ENCODE data around the gene TRANK1.

The TRANK1 gene

GRCh38 chr3:36866368-36866767 lies 78.5 kb downstream of the TRANK1 start:
- H3K4me3 ChIP-seq (ENCODE audit: low read depth, low read length) = no peak overlapping the region
- no peaks in the 10 kb centered on the region for H3K27me3 ChIP-seq (ENCODE audit: control insufficient read depth, insufficient read depth, low read length)
- H3K4me1 ChIP-seq (ENCODE audit: control insufficient read depth, insufficient read depth, low read length) = peaks cover 13% of the 10 kb centered on the region; the same call in 1 of the 2 replicates
- no peak overlapping the region for H3K9ac ChIP-seq (ENCODE audit: low read depth, low read length)
- H3K9me3 ChIP-seq (ENCODE audit: control insufficient read depth, insufficient read depth, low read length) = no peaks in the 10 kb centered on the region
- no peak overlapping the region for H3K27ac ChIP-seq (ENCODE audit: low read depth, low read length)
- H3K36me3 ChIP-seq (ENCODE audit: control insufficient read depth, insufficient read depth, low read length) = no peaks in the 10 kb centered on the region

DNA sequence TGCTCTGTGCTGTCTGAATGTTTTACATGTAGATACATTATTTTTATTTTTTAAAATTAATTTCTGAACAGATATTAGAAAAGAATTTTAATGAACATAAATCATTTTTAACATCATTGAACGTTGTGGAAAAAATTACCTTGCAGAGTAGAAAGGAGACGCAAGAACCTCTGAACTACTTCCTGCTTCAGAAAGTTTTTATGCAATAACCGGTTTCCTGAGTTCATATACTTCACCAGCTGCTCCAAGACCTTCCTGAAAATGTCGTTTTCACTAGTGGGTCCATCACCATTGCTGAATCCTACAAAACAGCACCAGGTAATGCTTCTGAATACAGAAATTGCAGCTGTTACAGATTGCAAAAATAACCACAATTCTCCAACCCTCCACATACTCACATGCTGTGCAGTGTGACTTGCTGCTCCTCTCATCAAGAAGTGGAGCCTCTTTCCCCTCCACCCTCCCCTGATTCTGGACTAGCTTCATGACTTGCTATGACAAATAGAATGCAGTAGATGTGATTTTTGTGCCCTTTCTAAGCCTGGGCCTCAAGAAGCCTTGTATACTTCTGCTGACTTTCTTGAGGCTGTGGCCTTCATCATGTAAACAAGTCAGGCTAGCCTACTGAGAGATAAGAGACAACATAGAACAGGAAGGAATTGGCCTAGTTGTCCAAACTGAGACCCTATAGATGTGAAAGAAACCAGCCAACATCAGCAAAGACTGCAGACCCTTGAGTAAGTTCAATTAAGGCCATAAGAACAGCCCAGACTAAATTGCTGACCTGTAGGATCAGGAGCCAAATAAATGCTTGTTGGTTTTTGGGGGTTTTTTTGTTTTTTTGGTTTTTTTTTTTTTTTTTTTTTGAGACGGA lies 80.4 kb downstream of the TRANK1 start:
- Histone ChIP-seq H3K9ac (ENCODE audit: low read depth, low read length) (no peak overlapping the region), H3K4me1 (ENCODE audit: control insufficient read depth, insufficient read depth, low read length) (peaks cover 13% of the 10 kb centered on the region; the same call in 1 of the 2 replicates), H3K27ac (ENCODE audit: low read depth, low read length) (no peak overlapping the region), H3K36me3 (ENCODE audit: control insufficient read depth, insufficient read depth, low read length) (no peaks in the 10 kb centered on the region), H3K4me3 (ENCODE audit: low read depth, low read length) (no peak overlapping the region), H3K9me3 (ENCODE audit: control insufficient read depth, insufficient read depth, low read length) (no peaks in the 10 kb centered on the region), H3K27me3 (ENCODE audit: control insufficient read depth, insufficient read depth, low read length) (no peaks in the 10 kb centered on the region)

DNA sequence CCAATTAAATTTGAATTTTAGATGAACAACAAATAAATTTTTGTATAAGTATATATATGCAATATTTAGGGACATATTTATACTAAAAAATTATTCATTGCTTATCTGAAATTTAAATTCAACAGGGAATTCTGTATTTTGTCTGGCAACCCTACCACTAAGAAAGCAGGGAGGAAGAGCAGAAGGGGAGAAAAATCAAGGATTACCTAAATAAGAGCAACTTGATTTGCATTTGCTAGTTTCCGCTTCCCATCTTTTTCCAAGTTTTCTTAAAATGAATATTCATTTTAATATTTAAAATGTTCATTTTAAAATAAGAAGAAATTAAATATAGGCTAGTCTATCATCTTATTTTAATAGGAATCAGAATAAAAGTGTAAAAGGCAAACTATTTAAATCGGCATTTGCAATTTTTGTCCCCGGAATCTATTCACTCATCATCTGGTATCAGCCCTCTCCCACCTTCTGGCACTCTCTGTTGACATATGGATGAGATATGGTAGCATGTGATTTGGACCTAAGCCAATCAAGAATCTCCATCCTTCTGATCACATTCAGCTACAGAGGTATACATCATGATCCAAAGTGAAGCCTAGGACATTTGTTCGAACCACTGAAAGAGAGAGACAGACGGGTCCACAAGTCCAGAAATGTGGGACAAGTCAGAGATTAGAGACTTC lies 82.6 kb downstream of the TRANK1 start:
- H3K9ac ChIP-seq (ENCODE audit: low read depth, low read length) = no peak overlapping the region
- H3K27me3 ChIP-seq (ENCODE audit: control insufficient read depth, insufficient read depth, low read length) = no peaks in the 10 kb centered on the region
- H3K9me3 ChIP-seq (ENCODE audit: control insufficient read depth, insufficient read depth, low read length) = no peaks in the 10 kb centered on the region
- no peak overlapping the region for H3K4me3 ChIP-seq (ENCODE audit: low read depth, low read length)
- 0 out of 2 replicates have a peak, but pooled peaks cover 3% of the 10 kb centered on the region for H3K36me3 ChIP-seq (ENCODE audit: control insufficient read depth, insufficient read depth, low read length)
- H3K4me1 ChIP-seq (ENCODE audit: control insufficient read depth, insufficient read depth, low read length) = peaks cover 9% of the 10 kb centered on the region; the same call in 1 of the 2 replicates
- no peak overlapping the region for H3K27ac ChIP-seq (ENCODE audit: low read depth, low read length)

GRCh38 chr3:36859494-36859893 lies 85.4 kb downstream of the TRANK1 start:
- Histone ChIP-seq H3K36me3 (ENCODE audit: control insufficient read depth, insufficient read depth, low read length) (0 out of 2 replicates have a peak, but pooled peaks cover 3% of the 10 kb centered on the region), H3K4me1 (ENCODE audit: control insufficient read depth, insufficient read depth, low read length) (0 out of 2 replicates have a peak, but pooled peaks cover 2% of the 10 kb centered on the region), H3K27me3 (ENCODE audit: control insufficient read depth, insufficient read depth, low read length) (no peaks in the 10 kb centered on the region)

GRCh38 chr3:36852071-36852470 lies 92.8 kb downstream of the TRANK1 start:
- Histone ChIP-seq H3K36me3 (ENCODE audit: control insufficient read depth, insufficient read depth, low read length) (no peaks in the 10 kb centered on the region), H3K9me3 (ENCODE audit: control insufficient read depth, insufficient read depth, low read length) (no peaks in the 10 kb centered on the region), H3K4me1 (ENCODE audit: control insufficient read depth, insufficient read depth, low read length) (no peaks in the 10 kb centered on the region), H3K9ac (ENCODE audit: low read depth, low read length) (no peak overlapping the region), H3K4me3 (ENCODE audit: low read depth, low read length) (no peak overlapping the region), H3K27me3 (ENCODE audit: control insufficient read depth, insufficient read depth, low read length) (no peaks in the 10 kb centered on the region), H3K27ac (ENCODE audit: low read depth, low read length) (no peak overlapping the region)

More at GRCh38 chr3:36859494-36859893, 85.4 kb downstream of the TRANK1 start:
- H3K9ac ChIP-seq (ENCODE audit: low read depth, low read length) = no peak overlapping the region
- H3K27ac ChIP-seq (ENCODE audit: low read depth, low read length) = no peak overlapping the region
- no peak overlapping the region for H3K4me3 ChIP-seq (ENCODE audit: low read depth, low read length)
- no peaks in the 10 kb centered on the region for H3K9me3 ChIP-seq (ENCODE audit: control insufficient read depth, insufficient read depth, low read length)

DNA sequence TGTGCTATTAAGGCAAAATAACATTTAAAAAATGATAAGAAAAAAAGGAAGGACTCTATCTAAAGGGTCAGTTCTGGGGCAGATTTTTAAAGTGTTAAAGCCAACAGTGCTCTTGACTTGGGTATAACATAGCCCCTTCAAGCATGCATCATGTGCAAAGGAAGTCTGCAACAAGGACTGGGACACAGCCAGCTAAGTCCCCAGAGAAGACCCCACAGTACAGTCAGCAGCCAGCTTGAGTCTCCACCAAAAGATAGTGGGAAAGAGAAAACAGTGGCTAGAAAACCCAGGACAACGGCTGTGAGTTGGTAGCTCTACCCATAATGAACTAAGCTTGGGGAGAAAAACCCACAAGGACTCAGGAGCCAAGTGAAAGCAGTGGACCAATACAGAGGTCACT lies 94.1 kb downstream of the TRANK1 start:
- H3K4me1 ChIP-seq (ENCODE audit: control insufficient read depth, insufficient read depth, low read length) = no peaks in the 10 kb centered on the region
- H3K4me3 ChIP-seq (ENCODE audit: low read depth, low read length) = no peak overlapping the region
- no peaks in the 10 kb centered on the region for H3K9me3 ChIP-seq (ENCODE audit: control insufficient read depth, insufficient read depth, low read length)
- no peak overlapping the region for H3K27ac ChIP-seq (ENCODE audit: low read depth, low read length)
- no peaks in the 10 kb centered on the region for H3K36me3 ChIP-seq (ENCODE audit: control insufficient read depth, insufficient read depth, low read length)
- H3K27me3 ChIP-seq (ENCODE audit: control insufficient read depth, insufficient read depth, low read length) = no peaks in the 10 kb centered on the region
- H3K9ac ChIP-seq (ENCODE audit: low read depth, low read length) = no peak overlapping the region

DNA sequence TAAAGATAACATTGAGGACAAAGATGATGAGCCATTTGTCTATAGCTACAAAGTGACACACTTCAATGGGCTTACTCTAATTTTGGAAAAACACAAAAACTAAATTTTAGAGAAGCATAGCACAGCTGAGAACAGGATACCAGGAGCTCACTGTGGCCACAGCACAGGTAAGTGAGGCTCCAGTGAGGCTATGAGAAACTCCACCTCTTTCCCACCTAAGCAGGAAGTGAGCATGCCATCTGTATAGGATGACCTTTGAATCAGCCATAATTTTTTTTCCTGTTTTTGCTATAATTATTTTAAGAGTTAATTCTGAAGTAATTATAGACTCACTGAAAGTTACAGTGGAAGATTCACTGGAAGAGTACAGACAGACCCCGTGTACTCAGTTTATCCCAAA lies 98.4 kb downstream of the TRANK1 start:
- no peaks in the 10 kb centered on the region for H3K27me3 ChIP-seq (ENCODE audit: control insufficient read depth, insufficient read depth, low read length)
- H3K4me1 ChIP-seq (ENCODE audit: control insufficient read depth, insufficient read depth, low read length) = no peaks in the 10 kb centered on the region
- no peaks in the 10 kb centered on the region for H3K9me3 ChIP-seq (ENCODE audit: control insufficient read depth, insufficient read depth, low read length)
- H3K27ac ChIP-seq (ENCODE audit: low read depth, low read length) = no peak overlapping the region
- H3K9ac ChIP-seq (ENCODE audit: low read depth, low read length) = no peak overlapping the region
- no peaks in the 10 kb centered on the region for H3K36me3 ChIP-seq (ENCODE audit: control insufficient read depth, insufficient read depth, low read length)
- H3K4me3 ChIP-seq (ENCODE audit: low read depth, low read length) = no peak overlapping the region

DNA sequence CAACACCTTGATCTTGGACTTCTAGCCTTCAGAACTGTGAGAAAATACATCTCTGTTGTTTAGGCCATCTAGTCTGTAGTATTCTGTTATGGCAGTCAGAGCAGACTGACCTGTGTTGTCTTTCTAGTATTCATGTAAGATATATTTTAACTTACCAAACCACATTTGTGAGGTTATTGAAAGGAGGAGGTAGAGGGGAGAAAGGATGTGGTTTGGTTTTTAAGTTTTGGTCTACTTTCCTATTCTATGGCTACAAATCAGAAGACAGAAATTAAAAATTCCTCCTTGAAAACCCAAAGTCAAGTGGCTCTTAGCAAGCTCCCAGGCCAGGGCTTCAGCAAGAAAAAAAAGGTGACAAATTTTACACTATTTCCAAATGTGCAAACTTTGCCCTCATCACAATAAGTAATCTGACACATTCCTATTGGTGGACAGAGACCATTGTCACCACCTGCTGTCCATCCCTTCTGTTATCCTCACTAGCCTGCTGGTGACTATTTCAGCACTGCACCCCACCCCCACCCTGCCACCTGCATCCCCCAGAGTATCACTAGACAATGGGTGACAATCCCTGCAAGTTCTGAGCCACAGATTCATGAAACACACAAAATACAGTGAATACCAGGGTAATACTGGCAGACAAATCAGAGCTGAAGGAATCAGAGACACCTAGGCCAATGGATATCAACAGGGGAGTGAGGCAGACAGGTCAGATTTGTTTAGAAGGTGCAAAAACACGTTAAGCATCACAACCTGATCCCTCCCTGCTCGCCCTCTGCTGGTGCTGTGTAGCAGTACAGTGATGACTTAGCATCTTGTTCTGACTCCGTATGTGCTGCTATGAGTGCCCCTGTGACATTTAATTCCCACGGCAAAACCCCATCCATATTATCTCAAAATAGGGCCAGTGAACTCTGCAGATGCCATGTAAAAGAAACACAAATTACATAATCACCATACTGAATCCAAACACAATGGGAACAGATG lies 101.5 kb downstream of the TRANK1 start:
- H3K36me3 ChIP-seq (ENCODE audit: control insufficient read depth, insufficient read depth, low read length) = no peaks in the 10 kb centered on the region
- H3K4me1 ChIP-seq (ENCODE audit: control insufficient read depth, insufficient read depth, low read length) = no peaks in the 10 kb centered on the region
- no peak overlapping the region for H3K4me3 ChIP-seq (ENCODE audit: low read depth, low read length)
- no peak overlapping the region for H3K9ac ChIP-seq (ENCODE audit: low read depth, low read length)
- H3K9me3 ChIP-seq (ENCODE audit: control insufficient read depth, insufficient read depth, low read length) = no peaks in the 10 kb centered on the region
- no peaks in the 10 kb centered on the region for H3K27me3 ChIP-seq (ENCODE audit: control insufficient read depth, insufficient read depth, low read length)
- no peak overlapping the region for H3K27ac ChIP-seq (ENCODE audit: low read depth, low read length)

DNA sequence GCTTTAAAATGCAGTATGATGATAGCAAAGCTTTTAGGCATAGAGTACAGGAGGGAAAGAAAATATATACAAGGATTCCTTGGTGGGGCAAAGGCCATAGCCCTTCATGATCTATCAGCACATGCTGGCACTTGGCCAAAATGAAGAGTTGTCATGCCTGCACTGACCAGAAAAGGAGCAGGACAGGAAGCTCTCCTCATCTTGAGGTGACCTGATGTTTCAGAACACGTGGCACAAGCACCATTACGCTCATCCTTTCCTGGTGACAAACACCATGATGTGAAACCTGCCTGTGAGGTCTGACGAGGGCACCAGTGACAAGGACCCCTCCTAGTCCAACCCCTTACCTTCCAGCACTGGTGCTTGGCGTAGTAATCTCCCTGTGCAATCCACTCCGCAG lies 102.6 kb downstream of the TRANK1 start:
- H3K9me3 ChIP-seq (ENCODE audit: control insufficient read depth, insufficient read depth, low read length) = no peaks in the 10 kb centered on the region
- no peak overlapping the region for H3K4me3 ChIP-seq (ENCODE audit: low read depth, low read length)
- H3K4me1 ChIP-seq (ENCODE audit: control insufficient read depth, insufficient read depth, low read length) = no peaks in the 10 kb centered on the region
- no peak overlapping the region for H3K27ac ChIP-seq (ENCODE audit: low read depth, low read length)
- no peaks in the 10 kb centered on the region for H3K36me3 ChIP-seq (ENCODE audit: control insufficient read depth, insufficient read depth, low read length)
- no peaks in the 10 kb centered on the region for H3K27me3 ChIP-seq (ENCODE audit: control insufficient read depth, insufficient read depth, low read length)
- no peak overlapping the region for H3K9ac ChIP-seq (ENCODE audit: low read depth, low read length)

GRCh38 chr3:36840453-36840921 lies 104.4 kb downstream of the TRANK1 start:
- Histone ChIP-seq H3K4me1 (ENCODE audit: control insufficient read depth, insufficient read depth, low read length) (no peaks in the 10 kb centered on the region), H3K36me3 (ENCODE audit: control insufficient read depth, insufficient read depth, low read length) (no peaks in the 10 kb centered on the region)

More at GRCh38 chr3:36840453-36840921, 104.4 kb downstream of the TRANK1 start:
- Histone ChIP-seq H3K9ac (ENCODE audit: low read depth, low read length) (no peak overlapping the region), H3K4me3 (ENCODE audit: low read depth, low read length) (no peak overlapping the region), H3K27ac (ENCODE audit: low read depth, low read length) (no peak overlapping the region), H3K9me3 (ENCODE audit: control insufficient read depth, insufficient read depth, low read length) (no peaks in the 10 kb centered on the region), H3K27me3 (ENCODE audit: control insufficient read depth, insufficient read depth, low read length) (no peaks in the 10 kb centered on the region)

Data from HUES48 (cell line).